ENCODE results near the gene PAEP.
"Not testable (repeated sequence)": the region's sequence is repeated elsewhere in the genome, so short reads cannot be mapped to it uniquely, and the experiment has no call there.

The PAEP gene

GRCh38 chr9:135561391-135562234, at the start of gene PAEP:
Gene PAEP (plus strand): TSS chr9:135561756.
- in situ Hi-C loops (cut with MboI; ENCODE audit: low sequenced_read_pairs, unreplicated experiment): no loop called here
- DNase-seq (ENCODE audit: low spot score): no peak
- TF ChIP-seq CTCF (IDR thresholded peaks at IDR 0.05; ENCODE audit: borderline replicate concordance, control extremely low read depth, extremely low read depth, insufficient read depth, missing control alignments): no peak

GRCh38 chr9:135512241-135512603, 49.3 kb upstream of the PAEP start:
- in situ Hi-C loops (cut with MboI; ENCODE audit: low sequenced_read_pairs, unreplicated experiment): no loop called here
- TF ChIP-seq CTCF (IDR thresholded peaks at IDR 0.05; ENCODE audit: borderline replicate concordance, control extremely low read depth, extremely low read depth, insufficient read depth, missing control alignments): no peak
- DNase-seq (ENCODE audit: low spot score): no peak

GRCh38 chr9:135512904-135513303, 48.7 kb upstream of the PAEP start:
- DNase-seq (ENCODE audit: low spot score): no peak
- in situ Hi-C loops (cut with MboI; ENCODE audit: low sequenced_read_pairs, unreplicated experiment): no loop called here
- no peak for TF ChIP-seq CTCF (IDR thresholded peaks at IDR 0.05; ENCODE audit: borderline replicate concordance, control extremely low read depth, extremely low read depth, insufficient read depth, missing control alignments)

GRCh38 chr9:135513351-135513846, 48.2 kb upstream of the PAEP start:
- TF ChIP-seq CTCF (IDR thresholded peaks at IDR 0.05; ENCODE audit: borderline replicate concordance, control extremely low read depth, extremely low read depth, insufficient read depth, missing control alignments): no peak
- DNase-seq (ENCODE audit: low spot score): no peak
- in situ Hi-C loops (cut with MboI; ENCODE audit: low sequenced_read_pairs, unreplicated experiment): no loop called here

- DNase-seq (ENCODE audit: low spot score); in situ Hi-C loops (cut with MboI; ENCODE audit: low sequenced_read_pairs, unreplicated experiment): not testable (repeated sequence)
Measured at GRCh38 chr9:135513906-135514305, 47.6 kb upstream of the PAEP start.

GRCh38 chr9:135514342-135515082, 47.0 kb upstream of the PAEP start:
- no peak for TF ChIP-seq CTCF (IDR thresholded peaks at IDR 0.05; ENCODE audit: borderline replicate concordance, control extremely low read depth, extremely low read depth, insufficient read depth, missing control alignments)
- in situ Hi-C loops (cut with MboI; ENCODE audit: low sequenced_read_pairs, unreplicated experiment): no loop called here
- no peak for DNase-seq (ENCODE audit: low spot score)

Data from GM13976 (cell line).